Stimulated activated CD4-positive, alpha-beta T cell treated with anti-CD3 and anti-CD28 coated beads, Interleukin-1b, Interleukin-23, amount 100 ng/mL, for 1 hour (primary cell): Measurements from ENCODE around the gene SLC8A2.
A peak's percentile ranks its signal among the peaks of the same experiment; 100 is the strongest.

Experiments
- DNase-seq, 2 donors: peaks; one replicate each; pipeline ENCODE4 v3.0.0-alpha.2; 2020; ENCODE audit warnings: low read depth in 2 of 2

SLC8A2 gene

GRCh38 chr19:47430041-47430802 is 41.5 kb downstream of the SLC8A2 start:
- no peak for DNase-seq

DNA sequence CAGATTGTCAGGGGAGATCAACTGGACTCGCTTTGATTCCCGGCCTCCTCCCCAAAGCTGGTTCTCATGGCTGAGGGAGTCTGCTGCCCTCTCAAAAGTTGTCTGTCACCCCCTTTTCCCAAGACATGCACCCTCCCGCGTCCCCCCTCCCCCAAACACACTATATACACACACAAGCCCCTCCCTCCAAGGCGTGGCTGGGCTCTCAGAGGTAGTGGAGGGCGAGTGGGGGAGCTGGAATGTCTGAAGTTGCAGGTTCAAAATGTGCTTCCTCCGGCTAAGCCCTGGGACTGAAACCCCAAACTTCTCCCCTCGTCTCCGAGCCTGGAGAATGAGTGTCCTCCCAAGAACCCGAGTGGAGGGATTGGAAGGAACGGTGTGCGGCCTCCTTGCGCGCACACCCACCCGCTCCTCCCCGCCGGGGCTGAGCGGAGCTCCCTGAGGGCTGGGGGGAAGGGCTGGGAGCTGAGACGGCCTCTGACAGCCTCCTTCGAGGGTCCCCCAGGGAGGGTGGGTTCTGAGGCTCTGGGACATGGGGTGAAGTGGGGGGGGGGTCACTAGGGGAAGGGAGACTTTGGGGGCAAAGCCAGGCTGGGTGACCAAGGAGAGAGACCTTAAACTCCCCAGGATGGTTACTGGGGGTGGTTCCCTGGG is 42.4 kb downstream of the SLC8A2 start:
- DNase-seq = no peak

DNA sequence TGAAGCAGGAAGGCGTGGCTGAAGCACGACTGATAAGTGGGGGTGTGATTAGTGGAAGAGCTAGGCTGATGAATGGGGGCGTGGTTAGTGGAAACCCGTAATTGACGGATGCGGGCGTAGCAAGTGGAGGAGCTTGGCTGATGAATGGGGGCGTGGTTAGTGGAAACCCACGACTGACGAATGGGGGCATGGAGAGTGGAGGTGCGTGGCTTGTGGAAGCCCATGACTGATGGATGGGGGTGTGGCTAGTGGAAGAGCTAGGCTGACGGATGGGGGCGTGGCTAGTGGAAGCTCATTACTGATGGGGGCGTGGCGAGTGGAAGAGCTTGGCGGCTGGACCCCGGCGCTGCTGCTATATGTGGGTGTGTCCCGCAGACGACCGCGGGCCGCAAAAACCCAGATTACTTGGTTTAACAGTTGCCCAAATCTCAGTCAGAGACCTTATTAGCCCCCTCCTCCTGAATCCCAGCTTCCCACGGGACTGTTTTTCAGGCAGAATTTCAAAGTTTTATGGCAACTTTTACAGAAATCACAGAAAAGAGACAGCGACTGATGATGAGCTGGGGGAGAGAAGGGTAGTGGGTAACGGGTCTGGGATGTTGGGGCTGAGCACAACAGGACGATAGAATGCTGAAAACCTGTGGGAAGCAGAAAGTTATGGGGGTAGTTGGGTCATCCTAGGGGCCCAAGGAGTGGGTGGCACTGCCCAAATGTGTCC is 43.4 kb downstream of the SLC8A2 start:
- peak; percentile 54 to 62 for DNase-seq

DNA sequence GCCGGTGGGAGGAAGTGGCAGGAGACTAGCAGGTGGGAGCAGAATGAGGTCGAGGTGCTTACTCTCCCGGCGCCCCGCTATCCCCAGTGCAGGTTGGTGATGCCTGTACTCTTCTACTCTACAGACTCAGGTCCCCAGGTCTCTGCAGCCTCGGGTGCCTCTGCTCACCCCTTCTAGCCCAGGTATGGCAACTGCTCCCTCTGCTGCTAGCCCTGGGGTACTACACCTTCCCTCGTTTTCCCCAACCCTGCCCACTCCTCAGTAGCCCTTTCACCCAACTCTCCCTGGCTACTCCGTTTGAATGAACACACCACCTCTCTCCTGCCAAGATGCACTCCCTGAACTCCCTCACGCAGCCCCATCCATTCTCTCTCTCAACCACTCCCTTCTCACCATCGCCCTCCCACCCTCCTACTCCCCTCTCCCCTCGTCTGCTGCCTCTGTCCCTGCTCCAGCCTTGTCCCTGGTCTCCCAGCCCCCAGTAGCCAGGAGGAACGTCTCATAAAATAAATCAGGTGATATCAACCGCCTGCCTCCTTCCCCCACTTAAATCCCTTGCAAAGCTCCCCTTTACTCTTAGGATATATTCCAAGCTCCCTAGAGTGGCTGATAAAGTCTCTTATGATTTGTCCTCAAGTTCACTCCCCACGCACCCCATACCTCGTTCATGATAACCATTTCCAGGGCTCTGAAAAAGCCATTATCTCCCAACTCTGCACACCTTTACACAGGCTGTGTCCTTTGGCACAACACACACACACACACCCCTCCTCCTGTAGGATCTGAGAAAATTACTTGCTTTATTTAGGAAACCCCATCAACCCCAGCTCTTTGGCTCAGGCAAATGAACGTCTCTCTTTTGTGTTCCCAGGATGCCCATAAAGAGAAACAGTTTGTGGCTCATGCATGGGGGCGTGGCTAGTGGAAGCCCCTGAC is 44.2 kb downstream of the SLC8A2 start:
- peak; percentile 22 to 63 for DNase-seq

- no peak for DNase-seq
These were observed 48.4 kb downstream of the SLC8A2 start for GRCh38 chr19:47423203-47423882.

- DNase-seq = no peak
These were observed 49.1 kb downstream of the SLC8A2 start for GRCh38 chr19:47422417-47423163.

DNA sequence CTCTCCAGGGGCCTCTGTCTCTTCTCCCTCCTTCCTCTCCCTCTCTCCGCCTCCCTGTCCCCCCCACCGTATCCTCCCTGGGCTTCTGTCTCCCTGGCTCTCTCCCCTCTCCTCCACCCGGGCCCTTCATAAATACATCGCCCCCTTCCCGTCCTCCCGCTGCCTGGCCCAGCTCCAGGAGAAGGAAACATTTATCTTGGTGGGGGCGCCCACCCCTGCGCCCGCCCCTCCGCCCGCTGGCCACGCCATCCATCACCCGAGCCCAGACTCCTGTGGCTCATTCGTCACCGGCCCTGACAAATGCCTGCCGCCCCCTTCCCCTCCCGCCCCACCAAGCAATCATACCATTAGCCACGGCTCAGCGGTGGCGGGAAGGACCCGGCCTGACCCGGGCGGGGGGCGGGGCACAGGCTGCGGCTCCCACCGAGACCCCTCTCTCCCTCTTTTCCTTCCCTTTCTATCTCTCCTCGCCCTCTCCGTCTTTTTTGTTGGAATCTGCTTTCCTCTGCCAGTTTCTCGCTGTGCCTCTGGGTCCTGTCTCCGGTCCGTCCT is 49.8 kb downstream of the SLC8A2 start:
- no peak for DNase-seq

- no peak for DNase-seq
These were observed 50.4 kb downstream of the SLC8A2 start for GRCh38 chr19:47421244-47421786.

GRCh38 chr19:47419789-47420188 is 51.9 kb downstream of the SLC8A2 start:
- no peak for DNase-seq

GRCh38 chr19:47419030-47419783 is 52.5 kb downstream of the SLC8A2 start, which contains the start of gene MEIS3:
Gene MEIS3, minus strand, starts transcription at chr19:47419527. Its CDS starts 446 bp downstream, at chr19:47419081.
- no peak for DNase-seq

GRCh38 chr19:47418692-47419029 is 53.0 kb downstream of the SLC8A2 start:
- no peak for DNase-seq

DNA sequence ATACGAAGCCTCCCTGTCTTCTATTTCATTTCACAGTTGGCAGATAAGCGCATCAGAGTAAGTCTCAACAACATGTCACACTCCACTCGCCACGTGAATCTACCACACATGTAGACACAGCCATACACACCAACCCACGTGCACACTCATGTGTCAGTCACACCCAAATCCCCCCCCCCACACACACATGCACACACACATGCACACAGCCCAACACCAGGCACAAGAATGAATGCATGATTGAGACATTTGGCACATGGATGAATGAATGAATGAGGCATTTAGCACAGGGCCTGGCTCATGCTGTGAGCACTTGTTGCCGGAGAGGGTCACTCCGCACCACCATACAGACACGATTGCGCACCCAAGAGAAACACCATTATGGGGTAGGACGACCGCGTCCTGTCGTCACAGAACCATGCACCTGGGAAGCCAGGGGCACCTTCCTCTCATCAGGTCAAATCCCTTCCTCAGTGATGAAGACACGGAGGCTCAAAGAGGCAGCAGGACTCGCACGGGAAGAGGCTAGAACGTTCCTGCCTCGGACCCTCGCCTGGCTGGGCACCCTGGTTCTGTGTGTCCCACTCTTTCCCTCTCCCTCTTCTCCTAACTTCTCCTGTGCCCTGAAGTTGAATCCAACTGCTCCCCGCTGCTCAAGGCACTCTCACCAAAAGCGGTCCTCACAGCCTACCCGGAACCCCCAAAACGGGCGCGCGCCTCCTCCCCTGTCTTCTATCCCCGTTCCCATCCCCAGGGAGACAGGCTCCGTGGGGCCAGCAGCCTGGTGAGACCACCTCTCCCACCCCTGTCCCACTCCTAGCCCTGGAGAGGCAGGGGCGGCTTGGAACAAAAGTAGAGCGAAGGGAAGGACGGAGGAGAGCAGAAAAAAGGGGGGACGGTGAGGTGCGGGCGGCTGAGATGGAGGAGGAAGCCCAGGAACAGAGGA is 53.7 kb downstream of the SLC8A2 start:
- no peak for DNase-seq

- no peak for DNase-seq
These were observed 54.5 kb downstream of the SLC8A2 start for GRCh38 chr19:47417107-47417745.

GRCh38 chr19:47416643-47416985 is 55.1 kb downstream of the SLC8A2 start:
- DNase-seq = no peak

DNA sequence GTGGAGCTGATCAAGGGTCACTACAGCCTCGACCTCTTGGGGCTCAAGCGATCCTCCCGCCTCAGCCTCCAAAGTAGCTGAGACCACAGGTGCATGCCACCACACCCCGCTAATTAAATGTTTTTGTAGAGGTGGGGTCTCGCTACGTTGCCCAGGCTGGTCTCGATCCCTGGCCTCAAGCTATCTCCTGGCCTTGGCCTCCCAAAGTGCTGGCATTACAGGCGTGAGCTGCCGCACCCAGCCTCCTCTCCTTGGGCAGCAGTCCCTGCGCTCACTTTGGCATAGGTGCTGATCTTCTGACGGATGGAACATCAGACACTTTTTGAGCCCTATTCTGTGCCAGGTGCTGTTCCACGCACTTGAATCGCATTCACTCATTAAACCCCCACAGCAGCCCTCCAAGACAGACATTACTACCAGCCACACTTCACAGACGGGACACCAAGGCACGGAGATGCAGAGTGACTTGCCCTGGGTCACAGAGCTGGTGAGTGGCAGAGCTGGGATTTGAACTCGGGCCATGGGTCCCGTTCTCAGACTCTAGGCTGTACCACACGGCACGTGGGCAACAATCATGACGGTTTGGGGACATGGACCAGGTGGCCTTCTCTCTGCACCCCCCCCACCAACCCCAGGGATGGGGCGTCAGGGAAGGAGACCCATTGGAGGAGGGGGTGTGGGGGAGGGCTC is 55.6 kb downstream of the SLC8A2 start:
- no peak for DNase-seq

- DNase-seq = no peak
These were observed 57.2 kb downstream of the SLC8A2 start for GRCh38 chr19:47414469-47414868.

- no peak for DNase-seq
These were observed 57.8 kb downstream of the SLC8A2 start for GRCh38 chr19:47413941-47414340.
